ENCODE data around the gene DIP2C. TPM values are rescaled to one million over a fixed set of nuclear protein-coding genes. Genes with fewer than 3 reads are reported as not detected.

Gene DIP2C
- total RNA-seq, 3 donors from 2014 or later: 17.1 to 48.2 (median 20.3) TPM

GRCh38 chr10:553233-553632, 136.2 kb downstream of the DIP2C start:
- DNase-seq (ENCODE audit: low spot score in 2 of 2): peak in 1 of 2 donors; percentile 35
- H3K4me3 ChIP-seq: no peak overlapping the region
- H3K27me3 ChIP-seq: no peaks in the 10 kb centered on the region
- no peaks in the 10 kb centered on the region for H3K4me1 ChIP-seq
- no peak for TF ChIP-seq CTCF (IDR thresholded peaks at IDR 0.05)
- TF ChIP-seq POLR2AphosphoS5 (IDR thresholded peaks at IDR 0.05): no peak
- no peak for TF ChIP-seq POLR2A (IDR thresholded peaks at IDR 0.05)
- H3K27ac ChIP-seq: no peak overlapping the region
- H3K9me3 ChIP-seq: no peaks in the 10 kb centered on the region
- intact Hi-C loops (cut with DNase I; ENCODE audit: low total_unique reads): no loop called here
- H3K36me3 ChIP-seq: no peaks in the 10 kb centered on the region

GRCh38 chr10:552679-553078, 136.8 kb downstream of the DIP2C start:
- H3K27ac ChIP-seq: no peak overlapping the region
- H3K36me3 ChIP-seq: no peaks in the 10 kb centered on the region
- H3K27me3 ChIP-seq: no peaks in the 10 kb centered on the region
- no peaks in the 10 kb centered on the region for H3K9me3 ChIP-seq
- TF ChIP-seq POLR2AphosphoS5 (IDR thresholded peaks at IDR 0.05) (no peak), POLR2A (IDR thresholded peaks at IDR 0.05) (no peak), CTCF (IDR thresholded peaks at IDR 0.05) (no peak)
- no peak overlapping the region for H3K4me3 ChIP-seq
- intact Hi-C loops (cut with DNase I; ENCODE audit: low total_unique reads): no loop called here
- no peaks in the 10 kb centered on the region for H3K4me1 ChIP-seq
- peak in 1 of 2 donors; percentile 19 for DNase-seq (ENCODE audit: low spot score in 2 of 2)

- Histone ChIP-seq H3K4me3 (no peak overlapping the region), H3K9me3 (no peaks in the 10 kb centered on the region), H3K27ac (no peak overlapping the region), H3K36me3 (no peaks in the 10 kb centered on the region), H3K27me3 (no peaks in the 10 kb centered on the region), H3K4me1 (no peaks in the 10 kb centered on the region)
- intact Hi-C loops (cut with DNase I; ENCODE audit: low total_unique reads): no loop called here
- DNase-seq (ENCODE audit: low spot score in 2 of 2): peak in 1 of 2 donors; percentile 34
- no peak for TF ChIP-seq POLR2AphosphoS5 (IDR thresholded peaks at IDR 0.05)
- no peak for TF ChIP-seq CTCF (IDR thresholded peaks at IDR 0.05)
- no peak for TF ChIP-seq POLR2A (IDR thresholded peaks at IDR 0.05)
Measured at GRCh38 chr10:551373-552252, 137.9 kb downstream of the DIP2C start.

- no peaks in the 10 kb centered on the region for H3K4me1 ChIP-seq
- H3K9me3 ChIP-seq: no peaks in the 10 kb centered on the region
- no peaks in the 10 kb centered on the region for H3K36me3 ChIP-seq
- H3K4me3 ChIP-seq: no peak overlapping the region
- DNase-seq (ENCODE audit: low spot score in 2 of 2): peak in 1 of 2 donors; percentile 24
- no peak overlapping the region for H3K27ac ChIP-seq
- no peaks in the 10 kb centered on the region for H3K27me3 ChIP-seq
- intact Hi-C loops (cut with DNase I; ENCODE audit: low total_unique reads): no loop called here
- no peak for TF ChIP-seq CTCF (IDR thresholded peaks at IDR 0.05)
- no peak for TF ChIP-seq POLR2AphosphoS5 (IDR thresholded peaks at IDR 0.05)
- TF ChIP-seq POLR2A (IDR thresholded peaks at IDR 0.05): no peak
Measured at GRCh38 chr10:550665-551372, 138.6 kb downstream of the DIP2C start.

GRCh38 chr10:549391-549790, 140.1 kb downstream of the DIP2C start:
- no peak for TF ChIP-seq POLR2A (IDR thresholded peaks at IDR 0.05)
- TF ChIP-seq POLR2AphosphoS5 (IDR thresholded peaks at IDR 0.05): no peak
- TF ChIP-seq CTCF (IDR thresholded peaks at IDR 0.05): no peak
- Histone ChIP-seq H3K4me1 (no peaks in the 10 kb centered on the region), H3K27ac (no peak overlapping the region), H3K9me3 (no peaks in the 10 kb centered on the region), H3K4me3 (no peak overlapping the region), H3K27me3 (no peaks in the 10 kb centered on the region), H3K36me3 (no peaks in the 10 kb centered on the region)
- intact Hi-C loops (cut with DNase I; ENCODE audit: low total_unique reads): no loop called here
- DNase-seq (ENCODE audit: low spot score in 2 of 2): no peak
